ENCODE measurements around the gene BIK.

BIK gene

DNA sequence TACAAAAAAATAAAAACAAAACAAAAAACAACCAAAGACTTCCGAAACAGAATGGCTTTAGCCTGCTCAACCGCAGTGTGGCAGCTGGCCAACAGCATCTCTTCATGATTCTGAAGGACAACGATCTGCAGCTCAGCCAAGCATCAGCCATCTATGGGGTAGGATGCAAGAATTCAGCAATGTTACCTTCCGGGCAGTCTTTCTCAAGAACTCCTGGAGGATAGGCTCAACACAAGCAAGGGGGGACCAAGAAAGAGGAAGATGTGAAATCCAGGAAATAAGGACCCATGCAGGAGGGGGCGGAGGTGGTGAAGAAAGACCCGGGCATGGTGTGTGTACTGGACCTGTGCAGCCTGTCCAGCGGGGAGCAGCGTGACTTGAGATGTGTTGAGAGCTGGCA lies 37.3 kb downstream of the BIK start:
- no peak for DNase-seq (ENCODE audit: low read depth)
- no peak overlapping the region for H3K4me3 ChIP-seq (replicated peaks; ENCODE audit: low read depth, low read length)
- no peak for TF ChIP-seq CTCF (IDR thresholded peaks at IDR 0.05; ENCODE audit: low read length, missing control alignments)

- DNase-seq (ENCODE audit: low read depth), result no peak
- H3K4me3 ChIP-seq (replicated peaks; ENCODE audit: low read depth, low read length), result no peak overlapping the region
- TF ChIP-seq CTCF (IDR thresholded peaks at IDR 0.05; ENCODE audit: low read length, missing control alignments), result no peak
Observed at GRCh38 chr22:43148581-43148980, 38.0 kb downstream of the BIK start.

GRCh38 chr22:43150731-43151206 lies 40.2 kb downstream of the BIK start:
- peak overlapping the region; percentile 73 for H3K4me3 ChIP-seq (replicated peaks; ENCODE audit: low read depth, low read length)
- no peak for TF ChIP-seq CTCF (IDR thresholded peaks at IDR 0.05; ENCODE audit: low read length, missing control alignments)
- DNase-seq (ENCODE audit: low read depth), result no peak

GRCh38 chr22:43151251-43152002 lies 40.9 kb downstream of the BIK start, which contains the start of gene TSPO:
TSS of gene TSPO (plus strand) at chr22:43151559. CDS start at chr22:43159239, 7,680 bp downstream.
- no peak for TF ChIP-seq CTCF (IDR thresholded peaks at IDR 0.05; ENCODE audit: low read length, missing control alignments)
- peak; percentile 44 for DNase-seq (ENCODE audit: low read depth)

GRCh38 chr22:43152003-43152356 lies 41.4 kb downstream of the BIK start:
- peak overlapping the region; percentile 73 for H3K4me3 ChIP-seq (replicated peaks; ENCODE audit: low read depth, low read length)
- no peak for DNase-seq (ENCODE audit: low read depth)
- no peak for TF ChIP-seq CTCF (IDR thresholded peaks at IDR 0.05; ENCODE audit: low read length, missing control alignments)

More at GRCh38 chr22:43151251-43152002, 40.9 kb downstream of the BIK start, which contains the start of gene TSPO:
- peak within 1 kb of the TSS; percentile 73 for H3K4me3 ChIP-seq (replicated peaks; ENCODE audit: low read depth, low read length)

- TF ChIP-seq CTCF (IDR thresholded peaks at IDR 0.05; ENCODE audit: low read length, missing control alignments), result no peak
- peak; percentile 45 for DNase-seq (ENCODE audit: low read depth)
- H3K4me3 ChIP-seq (replicated peaks; ENCODE audit: low read depth, low read length), result peak overlapping the region; percentile 73
Observed at GRCh38 chr22:43152357-43153071, 42.0 kb downstream of the BIK start.
